SK-N-SH (cell line): ENCODE data around the gene STON2.

Source experiments
- MXI1 ChIP-seq: IDR thresholded peaks from 2 replicates; pipeline ENCODE4 v1.6.1; 2012; ENCODE audit warnings: mild to moderate bottlenecking, low read depth, low read length, improper control_type of control experiment
- POLR2AphosphoS5 ChIP-seq: IDR thresholded peaks from 2 replicates; pipeline ENCODE4 v1.6.1; 2012; ENCODE audit warnings: low read depth, low read length
- RAD21 ChIP-seq: IDR thresholded peaks from 2 replicates; pipeline ENCODE4 v1.6.1; 2012; ENCODE audit warnings: mild to moderate bottlenecking, low read length
- RFX5 ChIP-seq: IDR thresholded peaks from 2 replicates; pipeline ENCODE4 v1.6.1; 2012; ENCODE audit warnings: mild to moderate bottlenecking, improper control_type of control experiment, low read length
- TF ChIP-seq, protein P1 (sequence below): fragments of 200-600 bp; sonication (generic); IDR thresholded peaks from 2 replicates; pipeline ENCODE4 v1.6.1; 2017; ENCODE audit warnings: antibody characterized with exemption, mild to moderate bottlenecking, moderate library complexity

DNA sequence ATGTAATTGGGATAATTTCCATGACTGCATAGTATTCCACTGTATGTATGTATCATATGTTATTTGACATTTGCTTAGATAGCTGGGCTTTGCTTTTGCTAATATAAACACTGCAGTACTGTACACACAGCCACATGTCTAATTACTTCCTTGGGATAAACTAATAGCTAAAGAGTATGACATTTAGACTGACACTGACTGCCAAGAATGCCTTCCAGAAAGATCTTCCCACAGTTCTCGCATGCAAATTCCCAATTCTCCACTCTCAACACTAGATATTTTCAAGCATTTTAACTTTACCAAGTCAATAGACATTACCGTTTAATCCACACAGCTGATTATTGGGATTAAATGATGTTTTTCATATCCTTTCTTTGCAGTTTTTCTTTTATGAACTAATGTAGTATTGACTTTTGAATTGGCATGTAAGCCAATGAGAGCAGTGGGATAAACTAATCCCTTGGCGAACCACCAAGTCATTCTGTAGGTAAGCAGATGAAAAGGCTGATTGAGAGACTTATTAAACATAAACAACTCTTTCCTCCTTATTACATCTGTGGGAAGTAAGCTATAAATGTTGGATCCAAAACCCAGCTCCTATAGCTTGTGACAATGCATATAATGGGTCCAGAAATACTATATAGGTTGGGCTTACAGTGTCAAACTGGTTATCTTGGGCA is 55.5 kb downstream of the STON2 start:
- TF ChIP-seq RFX5 (no peak), RAD21 (no peak), POLR2AphosphoS5 (no peak), MXI1 (no peak)
- TF ChIP-seq, protein P1, sequence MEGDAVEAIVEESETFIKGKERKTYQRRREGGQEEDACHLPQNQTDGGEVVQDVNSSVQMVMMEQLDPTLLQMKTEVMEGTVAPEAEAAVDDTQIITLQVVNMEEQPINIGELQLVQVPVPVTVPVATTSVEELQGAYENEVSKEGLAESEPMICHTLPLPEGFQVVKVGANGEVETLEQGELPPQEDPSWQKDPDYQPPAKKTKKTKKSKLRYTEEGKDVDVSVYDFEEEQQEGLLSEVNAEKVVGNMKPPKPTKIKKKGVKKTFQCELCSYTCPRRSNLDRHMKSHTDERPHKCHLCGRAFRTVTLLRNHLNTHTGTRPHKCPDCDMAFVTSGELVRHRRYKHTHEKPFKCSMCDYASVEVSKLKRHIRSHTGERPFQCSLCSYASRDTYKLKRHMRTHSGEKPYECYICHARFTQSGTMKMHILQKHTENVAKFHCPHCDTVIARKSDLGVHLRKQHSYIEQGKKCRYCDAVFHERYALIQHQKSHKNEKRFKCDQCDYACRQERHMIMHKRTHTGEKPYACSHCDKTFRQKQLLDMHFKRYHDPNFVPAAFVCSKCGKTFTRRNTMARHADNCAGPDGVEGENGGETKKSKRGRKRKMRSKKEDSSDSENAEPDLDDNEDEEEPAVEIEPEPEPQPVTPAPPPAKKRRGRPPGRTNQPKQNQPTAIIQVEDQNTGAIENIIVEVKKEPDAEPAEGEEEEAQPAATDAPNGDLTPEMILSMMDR: no peak
